K562 (cell line): ENCODE data around the gene PHTF2. TPM values are rescaled to one million over a fixed set of nuclear protein-coding genes. Genes with fewer than 3 reads are reported as not detected.

Source experiments
- ERF ChIP-seq: fragments of 450-650 bp; formaldehyde crosslinking; IDR thresholded peaks from 2 replicates; pipeline ENCODE4 v1.4.0; 2020; ENCODE audit warnings: mild to moderate bottlenecking, mixed read lengths
- EZH2 ChIP-seq: IDR thresholded peaks from 2 replicates; pipeline ENCODE4 v1.6.1; 2012; ENCODE audit warnings: low read depth, mild to moderate bottlenecking, inconsistent platforms, low read length, borderline replicate concordance
- FOXK2 ChIP-seq, 2 experiments: fragments of 450-650 bp; IDR thresholded peaks in 1 of 2; conservative IDR thresholded peaks in 1 of 2; 2 replicates each; pipeline ENCODE4 v1.6.1; 2016; ENCODE audit warnings: low read depth in 2 of 2, mild to moderate bottlenecking in 1 of 2
- GTF2E2 ChIP-seq: fragments of 200-800 bp; sonication (Bioruptor generic); IDR thresholded peaks from 2 replicates; pipeline ENCODE4 v1.6.1; 2016; ENCODE audit warnings: missing genetic modification characterization, missing compliant biosample characterization
- HDAC2 ChIP-seq: fragments of 450-650 bp; IDR thresholded peaks from 2 replicates; pipeline ENCODE4 v1.6.1; 2016; ENCODE audit warnings: mild to moderate bottlenecking
- HNRNPLL ChIP-seq: fragments of 200-400 bp; formaldehyde crosslinking; IDR thresholded peaks from 2 replicates; pipeline ENCODE4 v1.6.1; 2017; ENCODE audit warnings: low read length, low read depth, mild to moderate bottlenecking; ENCODE audit not compliant: poor library complexity, severe bottlenecking
- LEF1 ChIP-seq: fragments of 450-650 bp; IDR thresholded peaks from 2 replicates; pipeline ENCODE4 v1.6.1; 2016; ENCODE audit warnings: mild to moderate bottlenecking
- MCM5 ChIP-seq: fragments of 450-650 bp; IDR thresholded peaks from 2 replicates; pipeline ENCODE4 v1.6.1; 2016; ENCODE audit warnings: low read depth
- MTA3 ChIP-seq: fragments of 450-650 bp; formaldehyde crosslinking; IDR thresholded peaks from 2 replicates; pipeline ENCODE4 v1.6.1; 2017; ENCODE audit warnings: mild to moderate bottlenecking, borderline replicate concordance
- NR2C2 ChIP-seq, 2 experiments: fragments of 200-800 bp in 1 of 2; sonication (Bioruptor generic) in 1 of 2; sonication (generic) in 1 of 2; formaldehyde crosslinking in 1 of 2; IDR thresholded peaks; 2 replicates each; pipeline versions ENCODE4 v1.6.1 to v1.8.0; 2016 to 2022; ENCODE audit warnings: mild to moderate bottlenecking in 1 of 2, missing compliant biosample characterization in 1 of 2, missing genetic modification characterization in 1 of 2, missing genetic modification reagents in 1 of 2
- PHB ChIP-seq: fragments of 250-450 bp; sonication (Bioruptor Pico); IDR thresholded peaks from 2 replicates; pipeline ENCODE4 v1.5.0; 2021
- RFX7 ChIP-seq: fragments of 250-450 bp; sonication (Bioruptor Pico); IDR thresholded peaks from 2 replicates; pipeline ENCODE4 v1.5.1; 2021; ENCODE audit warnings: mild to moderate bottlenecking
- SMAD2 ChIP-seq: fragments of 150-350 bp; IDR thresholded peaks from 2 replicates; pipeline ENCODE4 v1.6.1; 2014; ENCODE audit warnings: low read depth, mild to moderate bottlenecking, low read length
- TEAD2 ChIP-seq: fragments of 450-650 bp; IDR thresholded peaks from 2 replicates; pipeline ENCODE4 v1.6.1; 2016; ENCODE audit warnings: missing genetic modification characterization, control low read depth, missing compliant biosample characterization
- ZBTB33 ChIP-seq: sonication (generic); formaldehyde crosslinking; IDR thresholded peaks from 2 replicates; pipeline ENCODE4 v1.8.1; 2023; ENCODE audit warnings: mild to moderate bottlenecking, missing genetic modification reagents
- ZBTB43 ChIP-seq: sonication (generic); formaldehyde crosslinking; IDR thresholded peaks from 2 replicates; pipeline ENCODE4 v1.8.0; 2023; ENCODE audit warnings: mild to moderate bottlenecking, missing genetic modification reagents
- ZNF133 ChIP-seq: fragments of 250-450 bp; sonication (Bioruptor Pico); IDR thresholded peaks from 2 replicates; pipeline ENCODE4 v1.4.0; 2020; ENCODE audit warnings: mild to moderate bottlenecking
- ZNF140 ChIP-seq: fragments of 250-450 bp; sonication (Bioruptor Pico); IDR thresholded peaks from 2 replicates; pipeline ENCODE4 v1.8.0; 2021; ENCODE audit warnings: moderate library complexity, mild to moderate bottlenecking, inconsistent platforms
- ZNF766 ChIP-seq: fragments of 200-800 bp; sonication (Bioruptor generic); conservative IDR thresholded peaks from 2 replicates; pipeline ENCODE4 v1.6.1; 2016; ENCODE audit warnings: missing genetic modification characterization, missing compliant biosample characterization
- polyA plus RNA-seq, 8 experiments: library from polyadenylated mRNA; depleted of rRNA in 4 of 8; stranded (reverse) in 5 of 8; unstranded in 3 of 8; fragments of >200 nt; fragmentation: Nextera tagmentation in 2 of 8; fragmentation: Illumina TruSeq in 1 of 8; extraction: Ambion mirVana in 2 of 8; extraction: Trizol in 1 of 8; gene quantifications; 2 replicates each; pipeline versions ENCODE4 v1.2.1 to v1.2.3, GENCODE V29; 2011 to 2014; ENCODE audit warnings: inconsistent platforms in 1 of 8, missing spikeins in 1 of 8
- total RNA-seq, 7 experiments: library from RNA; depleted of rRNA in 6 of 7; stranded (reverse); fragments of >200 nt in 6 of 7; fragmentation: Illumina TruSeq in 2 of 7; extraction: Trizol in 2 of 7; gene quantifications; 2 replicates each; pipeline versions ENCODE4 v1.2.1 to v1.2.3, GENCODE V29; 2011 to 2021; ENCODE audit warnings: low replicate concordance in 1 of 7
- TF ChIP-seq, protein P1 (sequence below): fragments of 200-800 bp; sonication (Bioruptor generic); IDR thresholded peaks from 2 replicates; pipeline ENCODE4 v1.6.1; 2016; ENCODE audit warnings: missing genetic modification characterization, missing compliant biosample characterization

Gene PHTF2
- total and polyA plus RNA-seq, 9 of the 15 experiments (the other 6 are each of a cell fraction or from before 2014, with no cell fraction given), result 17.9 to 43.6 (median 25.4) TPM

GRCh38 chr7:77798394-77799077, at the start of gene PHTF2, which contains the start of gene TMEM60 (continued):
- TF ChIP-seq NR2C2 (CRISPR knock-in tag; IDR thresholded peaks at IDR 0.05) (no peak), NR2C2 (tag; IDR thresholded peaks at IDR 0.05) (peak; percentile 58; the same call in 1 of the 2 replicates), GTF2E2 (no peak), MCM5 (no peak), ZBTB33 (no peak; the same call in 1 of the 2 replicates), EZH2 (no peak), ZNF140 (CRISPR knock-in tag) (no peak), ZNF766 (CRISPR knock-in tag) (no peak), RFX7 (CRISPR knock-in tag) (no peak), PHB (CRISPR knock-in tag) (peak; percentile 52; the same call in 1 of the 2 replicates), MTA3 (peak; percentile 68; the same call in 1 of the 2 replicates), LEF1 (no peak), HDAC2 (no peak; the same call in 1 of the 2 replicates), ERF (no peak), HNRNPLL (peak; percentile 90), FOXK2 (conservative IDR thresholded peaks at IDR 0.05 in 1 of 2, IDR thresholded peaks at IDR 0.05 in 1 of 2; ENCODE audit: low read depth in 2 of 2) (no peak), TEAD2 (tag) (no peak), SMAD2 (no peak), ZNF133 (CRISPR knock-in tag) (no peak; the same call in 1 of the 2 replicates), ZBTB43 (CRISPR knock-in tag) (no peak)
- TF ChIP-seq, protein P1, sequence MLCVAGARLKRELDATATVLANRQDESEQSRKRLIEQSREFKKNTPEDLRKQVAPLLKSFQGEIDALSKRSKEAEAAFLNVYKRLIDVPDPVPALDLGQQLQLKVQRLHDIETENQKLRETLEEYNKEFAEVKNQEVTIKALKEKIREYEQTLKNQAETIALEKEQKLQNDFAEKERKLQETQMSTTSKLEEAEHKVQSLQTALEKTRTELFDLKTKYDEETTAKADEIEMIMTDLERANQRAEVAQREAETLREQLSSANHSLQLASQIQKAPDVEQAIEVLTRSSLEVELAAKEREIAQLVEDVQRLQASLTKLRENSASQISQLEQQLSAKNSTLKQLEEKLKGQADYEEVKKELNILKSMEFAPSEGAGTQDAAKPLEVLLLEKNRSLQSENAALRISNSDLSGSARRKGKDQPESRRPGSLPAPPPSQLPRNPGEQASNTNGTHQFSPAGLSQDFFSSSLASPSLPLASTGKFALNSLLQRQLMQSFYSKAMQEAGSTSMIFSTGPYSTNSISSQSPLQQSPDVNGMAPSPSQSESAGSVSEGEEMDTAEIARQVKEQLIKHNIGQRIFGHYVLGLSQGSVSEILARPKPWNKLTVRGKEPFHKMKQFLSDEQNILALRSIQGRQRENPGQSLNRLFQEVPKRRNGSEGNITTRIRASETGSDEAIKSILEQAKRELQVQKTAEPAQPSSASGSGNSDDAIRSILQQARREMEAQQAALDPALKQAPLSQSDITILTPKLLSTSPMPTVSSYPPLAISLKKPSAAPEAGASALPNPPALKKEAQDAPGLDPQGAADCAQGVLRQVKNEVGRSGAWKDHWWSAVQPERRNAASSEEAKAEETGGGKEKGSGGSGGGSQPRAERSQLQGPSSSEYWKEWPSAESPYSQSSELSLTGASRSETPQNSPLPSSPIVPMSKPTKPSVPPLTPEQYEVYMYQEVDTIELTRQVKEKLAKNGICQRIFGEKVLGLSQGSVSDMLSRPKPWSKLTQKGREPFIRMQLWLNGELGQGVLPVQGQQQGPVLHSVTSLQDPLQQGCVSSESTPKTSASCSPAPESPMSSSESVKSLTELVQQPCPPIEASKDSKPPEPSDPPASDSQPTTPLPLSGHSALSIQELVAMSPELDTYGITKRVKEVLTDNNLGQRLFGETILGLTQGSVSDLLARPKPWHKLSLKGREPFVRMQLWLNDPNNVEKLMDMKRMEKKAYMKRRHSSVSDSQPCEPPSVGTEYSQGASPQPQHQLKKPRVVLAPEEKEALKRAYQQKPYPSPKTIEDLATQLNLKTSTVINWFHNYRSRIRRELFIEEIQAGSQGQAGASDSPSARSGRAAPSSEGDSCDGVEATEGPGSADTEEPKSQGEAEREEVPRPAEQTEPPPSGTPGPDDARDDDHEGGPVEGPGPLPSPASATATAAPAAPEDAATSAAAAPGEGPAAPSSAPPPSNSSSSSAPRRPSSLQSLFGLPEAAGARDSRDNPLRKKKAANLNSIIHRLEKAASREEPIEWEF (CRISPR knock-in tag), result no peak
